ENCODE measurements around the gene BLOC1S1.

Gene BLOC1S1

GRCh38 chr12:55673638-55674037, 42.2 kb upstream of the BLOC1S1 start:
- Histone ChIP-seq H3K9ac (ENCODE audit: low read length) (no peak overlapping the region), H4K12ac (ENCODE audit: low read depth, low read length) (no peak overlapping the region), H3K4me1 (ENCODE audit: control insufficient read depth in 1 of 2, insufficient read depth in 2 of 2, low read length in 2 of 2) (no peaks in the 10 kb centered on the region), H3K4me2 (ENCODE audit: low read length) (no peak overlapping the region), H4K91ac (ENCODE audit: low read depth, low read length) (no peak overlapping the region), H4K8ac (ENCODE audit: low read depth, low read length) (no peak overlapping the region), H3K18ac (ENCODE audit: low read length) (no peak overlapping the region), H2BK12ac (ENCODE audit: low read length) (no peak overlapping the region), H2AK5ac (ENCODE audit: low read length) (no peak overlapping the region), H3K9me3 (ENCODE audit: insufficient read depth, low read depth, low read length) (no peaks in the 10 kb centered on the region), H3K14ac (ENCODE audit: low read length) (no peak overlapping the region), H3K27me3 (ENCODE audit: insufficient read depth, low read length) (no peaks in the 10 kb centered on the region), H3K23ac (ENCODE audit: low read length) (no peak overlapping the region), H3K79me1 (ENCODE audit: low read length) (no peaks in the 10 kb centered on the region), H3K4me3 (ENCODE audit: low read depth, low read length) (no peak overlapping the region), H2AFZ (ENCODE audit: insufficient read depth, low read length, poor library complexity) (no peak overlapping the region), H3K36me3 (ENCODE audit: control insufficient read depth in 1 of 2, insufficient read depth in 2 of 2, low read length in 2 of 2) (no peaks in the 10 kb centered on the region), H3K79me2 (ENCODE audit: control insufficient read depth, insufficient read depth, low read length, poor library complexity) (no peaks in the 10 kb centered on the region), H2BK5ac (ENCODE audit: low read depth, low read length, poor library complexity) (no peak overlapping the region), H3K27ac (ENCODE audit: low read depth, low read length) (no peak overlapping the region), H2BK120ac (ENCODE audit: insufficient read depth, low read length, poor library complexity) (no peak overlapping the region), H3K4ac (ENCODE audit: low read depth, low read length) (no peak overlapping the region)
- DNase-seq, result no peak

GRCh38 chr12:55675666-55676065, 40.2 kb upstream of the BLOC1S1 start:
- Histone ChIP-seq H3K4me1 (ENCODE audit: control insufficient read depth in 1 of 2, insufficient read depth in 2 of 2, low read length in 2 of 2) (no peaks in the 10 kb centered on the region), H2AK5ac (ENCODE audit: low read length) (no peak overlapping the region), H3K4ac (ENCODE audit: low read depth, low read length) (no peak overlapping the region), H3K27me3 (ENCODE audit: insufficient read depth, low read length) (no peaks in the 10 kb centered on the region), H4K12ac (ENCODE audit: low read depth, low read length) (no peak overlapping the region), H3K79me1 (ENCODE audit: low read length) (no peaks in the 10 kb centered on the region), H2BK12ac (ENCODE audit: low read length) (no peak overlapping the region), H3K4me3 (ENCODE audit: low read depth, low read length) (no peak overlapping the region), H4K91ac (ENCODE audit: low read depth, low read length) (no peak overlapping the region), H3K9me3 (ENCODE audit: insufficient read depth, low read depth, low read length) (no peaks in the 10 kb centered on the region), H3K4me2 (ENCODE audit: low read length) (no peak overlapping the region), H2BK120ac (ENCODE audit: insufficient read depth, low read length, poor library complexity) (no peak overlapping the region), H3K23ac (ENCODE audit: low read length) (no peak overlapping the region), H3K36me3 (ENCODE audit: control insufficient read depth in 1 of 2, insufficient read depth in 2 of 2, low read length in 2 of 2) (no peaks in the 10 kb centered on the region), H4K8ac (ENCODE audit: low read depth, low read length) (no peak overlapping the region), H3K18ac (ENCODE audit: low read length) (no peak overlapping the region), H3K27ac (ENCODE audit: low read depth, low read length) (no peak overlapping the region), H2AFZ (ENCODE audit: insufficient read depth, low read length, poor library complexity) (no peak overlapping the region), H3K9ac (ENCODE audit: low read length) (no peak overlapping the region), H3K14ac (ENCODE audit: low read length) (no peak overlapping the region), H2BK5ac (ENCODE audit: low read depth, low read length, poor library complexity) (no peak overlapping the region), H3K79me2 (ENCODE audit: control insufficient read depth, insufficient read depth, low read length, poor library complexity) (no peaks in the 10 kb centered on the region)
- WGBS (ENCODE audit: extremely low coverage, insufficient coverage, insufficient read length), result no CpG with 5 or more reads among the region's 8 CpGs
- DNase-seq, result no peak

GRCh38 chr12:55676707-55677106, 39.1 kb upstream of the BLOC1S1 start:
- Histone ChIP-seq H3K23ac (ENCODE audit: low read length) (no peak overlapping the region), H3K4ac (ENCODE audit: low read depth, low read length) (no peak overlapping the region), H4K12ac (ENCODE audit: low read depth, low read length) (no peak overlapping the region), H3K27me3 (ENCODE audit: insufficient read depth, low read length) (no peaks in the 10 kb centered on the region), H3K4me2 (ENCODE audit: low read length) (no peak overlapping the region), H3K9ac (ENCODE audit: low read length) (no peak overlapping the region), H3K27ac (ENCODE audit: low read depth, low read length) (no peak overlapping the region), H3K9me3 (ENCODE audit: insufficient read depth, low read depth, low read length) (no peaks in the 10 kb centered on the region), H3K14ac (ENCODE audit: low read length) (no peak overlapping the region), H2BK5ac (ENCODE audit: low read depth, low read length, poor library complexity) (no peak overlapping the region), H2BK12ac (ENCODE audit: low read length) (no peak overlapping the region), H3K4me1 (ENCODE audit: control insufficient read depth in 1 of 2, insufficient read depth in 2 of 2, low read length in 2 of 2) (peaks cover 0 to 2% of the 10 kb centered on the region in 2 experiments), H3K18ac (ENCODE audit: low read length) (no peak overlapping the region), H4K8ac (ENCODE audit: low read depth, low read length) (no peak overlapping the region), H3K36me3 (ENCODE audit: control insufficient read depth in 1 of 2, insufficient read depth in 2 of 2, low read length in 2 of 2) (no peaks in the 10 kb centered on the region), H2AFZ (ENCODE audit: insufficient read depth, low read length, poor library complexity) (no peak overlapping the region), H3K79me1 (ENCODE audit: low read length) (no peaks in the 10 kb centered on the region), H2AK5ac (ENCODE audit: low read length) (no peak overlapping the region), H3K4me3 (ENCODE audit: low read depth, low read length) (no peak overlapping the region), H2BK120ac (ENCODE audit: insufficient read depth, low read length, poor library complexity) (no peak overlapping the region), H3K79me2 (ENCODE audit: control insufficient read depth, insufficient read depth, low read length, poor library complexity) (no peaks in the 10 kb centered on the region), H4K91ac (ENCODE audit: low read depth, low read length) (no peak overlapping the region)
- DNase-seq, result peak in 1 of 2 donors; percentile 26
- WGBS (ENCODE audit: extremely low coverage, insufficient coverage, insufficient read length), result 100% methylated on average over 1 of the region's 6 CpGs

- no peak overlapping the region for H4K8ac ChIP-seq (ENCODE audit: low read depth, low read length)
- H2AFZ ChIP-seq (ENCODE audit: insufficient read depth, low read length, poor library complexity), result no peak overlapping the region
- no peak overlapping the region for H3K27ac ChIP-seq (ENCODE audit: low read depth, low read length)
- no peak overlapping the region for H2BK12ac ChIP-seq (ENCODE audit: low read length)
- no peak overlapping the region for H2BK120ac ChIP-seq (ENCODE audit: insufficient read depth, low read length, poor library complexity)
- H4K12ac ChIP-seq (ENCODE audit: low read depth, low read length), result no peak overlapping the region
- H3K36me3 ChIP-seq (ENCODE audit: control insufficient read depth in 1 of 2, insufficient read depth in 2 of 2, low read length in 2 of 2), result no peaks in the 10 kb centered on the region
- peaks cover 0 to 2% of the 10 kb centered on the region in 2 experiments for H3K4me1 ChIP-seq (ENCODE audit: control insufficient read depth in 1 of 2, insufficient read depth in 2 of 2, low read length in 2 of 2)
- no peak overlapping the region for H3K4ac ChIP-seq (ENCODE audit: low read depth, low read length)
- no peak overlapping the region for H4K91ac ChIP-seq (ENCODE audit: low read depth, low read length)
- H3K27me3 ChIP-seq (ENCODE audit: insufficient read depth, low read length), result no peaks in the 10 kb centered on the region
- no peaks in the 10 kb centered on the region for H3K79me1 ChIP-seq (ENCODE audit: low read length)
- no peak overlapping the region for H2AK5ac ChIP-seq (ENCODE audit: low read length)
- no peak overlapping the region for H3K14ac ChIP-seq (ENCODE audit: low read length)
- H2BK5ac ChIP-seq (ENCODE audit: low read depth, low read length, poor library complexity), result no peak overlapping the region
- H3K18ac ChIP-seq (ENCODE audit: low read length), result no peak overlapping the region
- no peaks in the 10 kb centered on the region for H3K9me3 ChIP-seq (ENCODE audit: insufficient read depth, low read depth, low read length)
- H3K9ac ChIP-seq (ENCODE audit: low read length), result no peak overlapping the region
- H3K23ac ChIP-seq (ENCODE audit: low read length), result no peak overlapping the region
- H3K4me2 ChIP-seq (ENCODE audit: low read length), result no peak overlapping the region
- no peak for DNase-seq
- no peak overlapping the region for H3K4me3 ChIP-seq (ENCODE audit: low read depth, low read length)
- WGBS (ENCODE audit: extremely low coverage, insufficient coverage, insufficient read length), result no CpG with 5 or more reads among the region's 5 CpGs
- H3K79me2 ChIP-seq (ENCODE audit: control insufficient read depth, insufficient read depth, low read length, poor library complexity), result no peaks in the 10 kb centered on the region
These were observed 36.2 kb upstream of the BLOC1S1 start for GRCh38 chr12:55679691-55680090.

Measured in trophoblast cell (in vitro differentiated cells and primary cell).